HG02763 (cell line): ENCODE data around the gene GNAS.
"Not testable (repeated sequence)": the region's sequence is repeated elsewhere in the genome, so short reads cannot be mapped to it uniquely, and the experiment has no call there.

Experiments
- ATAC-seq: cut with Tn5 transposase; IDR thresholded peaks from one replicate; pipeline ENCODE4 v1.9.1; 2021; ENCODE audit warnings: mild to moderate bottlenecking, moderate library complexity; ENCODE audit not compliant: unreplicated experiment

Gene GNAS

GRCh38 chr20:58921564-58921963 lies 69.0 kb downstream of the GNAS start:
- ATAC-seq = no peak

DNA sequence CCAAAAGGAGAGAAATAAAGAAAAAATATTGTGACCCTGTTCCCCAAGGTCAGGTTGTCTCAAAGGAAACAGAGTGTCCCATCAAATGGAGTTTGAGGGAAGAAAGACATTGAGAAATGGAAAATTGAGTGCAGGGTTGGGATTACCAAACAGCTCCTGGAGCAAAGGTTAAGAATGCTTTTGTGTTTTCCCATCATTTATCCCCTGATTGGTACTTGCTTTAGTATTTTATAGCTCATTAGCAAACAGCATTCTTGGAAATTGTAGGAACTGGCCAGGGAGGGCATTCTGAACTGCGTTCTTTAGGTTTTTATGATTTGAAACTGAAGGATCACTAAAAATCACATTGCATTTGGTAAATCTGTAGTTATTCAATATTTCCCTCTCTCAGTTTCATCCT lies 69.5 kb downstream of the GNAS start:
- ATAC-seq = no peak

- no peak for ATAC-seq
These were observed 70.7 kb downstream of the GNAS start for GRCh38 chr20:58923117-58923712.

DNA sequence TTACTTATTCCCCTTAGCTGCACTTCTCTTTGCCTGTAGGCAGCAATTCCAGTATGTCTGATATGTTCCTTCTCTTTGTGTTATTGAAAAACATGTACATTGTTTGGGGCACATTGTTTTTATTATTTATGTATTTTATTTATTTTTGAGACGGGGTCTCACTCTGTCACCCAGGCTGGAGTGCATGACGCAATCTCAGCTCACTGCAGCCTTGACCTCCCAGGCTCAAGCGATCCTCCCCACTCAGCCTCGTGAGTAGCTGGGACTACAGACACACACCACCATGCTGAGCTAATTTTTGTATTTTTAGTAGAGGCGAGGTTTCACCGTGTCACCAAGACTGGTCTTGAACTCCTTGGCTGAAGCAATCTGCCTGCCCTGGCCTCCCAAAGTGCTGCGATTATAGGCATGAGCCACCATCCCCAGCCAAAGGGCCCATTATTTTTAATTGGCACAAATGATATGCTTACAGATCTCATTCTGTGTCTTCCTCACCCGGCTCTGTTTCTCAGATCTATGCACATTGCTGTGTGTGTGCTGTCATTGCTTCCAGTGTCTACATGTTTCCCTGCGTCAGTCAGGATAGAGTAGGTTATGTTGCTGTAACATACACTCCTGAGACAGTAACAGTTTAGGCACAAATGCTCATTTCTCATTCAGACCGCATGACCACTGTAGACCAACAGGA lies 74.4 kb downstream of the GNAS start:
- ATAC-seq = no peak

DNA sequence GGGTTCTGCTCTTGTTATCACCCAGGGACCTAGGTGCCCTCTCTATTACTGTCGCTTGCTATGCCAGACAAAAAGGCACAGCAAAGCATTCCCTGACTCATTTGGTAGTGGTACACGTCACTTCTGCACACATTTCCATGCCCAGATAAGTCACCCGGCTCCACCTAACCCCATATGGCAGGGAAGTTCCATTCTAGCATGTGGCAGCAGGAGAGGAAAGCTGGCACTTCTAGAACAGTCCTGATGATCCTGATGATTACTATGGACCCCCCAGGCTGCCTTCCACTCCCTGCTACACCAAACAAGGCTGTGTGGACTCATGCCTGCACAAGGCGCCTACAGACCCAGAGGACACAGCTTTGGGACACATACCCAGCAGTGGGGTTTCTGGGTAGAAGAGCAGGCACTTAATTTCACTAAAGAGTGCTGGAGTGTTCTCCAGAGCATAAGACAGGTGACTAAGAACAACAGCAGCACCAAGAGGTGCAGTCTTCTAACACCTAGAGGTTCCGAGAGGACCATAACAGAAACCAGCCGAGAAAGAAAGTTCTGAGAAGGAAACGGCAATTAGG lies 75.1 kb downstream of the GNAS start:
- ATAC-seq = no peak

GRCh38 chr20:58930496-58930895 lies 78.0 kb downstream of the GNAS start:
- no peak for ATAC-seq

- no peak for ATAC-seq
These were observed 79.7 kb downstream of the GNAS start for GRCh38 chr20:58932170-58932569.

GRCh38 chr20:58938078-58938477 lies 85.6 kb downstream of the GNAS start:
- no peak for ATAC-seq

DNA sequence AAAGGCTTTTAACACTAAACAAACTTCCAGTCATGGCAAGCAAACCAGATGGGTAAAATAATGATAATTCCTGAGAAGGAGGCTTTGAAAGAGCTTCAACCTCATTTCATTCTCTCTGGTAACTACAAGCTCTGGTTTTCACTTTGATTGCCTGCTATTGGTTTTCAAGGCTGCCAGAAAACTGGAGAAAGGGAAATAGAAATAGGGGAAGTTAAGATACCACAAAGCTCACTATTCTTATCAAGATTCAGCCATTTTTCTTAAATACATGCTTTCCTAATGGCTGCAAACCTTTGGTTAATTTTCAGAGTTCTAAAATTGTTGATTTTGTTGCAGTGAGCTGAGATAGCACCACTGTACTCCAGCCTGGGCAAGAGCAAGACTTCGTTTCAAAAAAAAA lies 86.0 kb downstream of the GNAS start:
- ATAC-seq = no peak

DNA sequence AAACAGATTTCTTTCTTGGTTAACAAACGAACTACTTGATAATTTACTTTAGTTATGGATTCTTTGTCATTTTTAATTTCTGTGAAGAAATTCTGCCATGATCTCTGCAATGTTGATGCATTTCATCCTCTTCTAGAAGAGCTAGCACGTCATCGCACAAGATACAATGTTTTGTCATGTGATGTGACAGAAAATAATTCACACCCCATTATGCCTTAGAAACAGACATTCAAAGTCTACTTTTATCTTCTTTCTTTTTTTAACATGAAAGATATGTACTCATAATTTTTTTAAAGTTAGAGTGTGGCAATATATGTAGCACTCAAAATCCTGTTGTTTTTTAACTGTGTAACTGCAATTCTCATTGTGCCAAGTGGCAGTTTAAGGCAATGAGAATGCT lies 89.0 kb downstream of the GNAS start:
- ATAC-seq = no peak

DNA sequence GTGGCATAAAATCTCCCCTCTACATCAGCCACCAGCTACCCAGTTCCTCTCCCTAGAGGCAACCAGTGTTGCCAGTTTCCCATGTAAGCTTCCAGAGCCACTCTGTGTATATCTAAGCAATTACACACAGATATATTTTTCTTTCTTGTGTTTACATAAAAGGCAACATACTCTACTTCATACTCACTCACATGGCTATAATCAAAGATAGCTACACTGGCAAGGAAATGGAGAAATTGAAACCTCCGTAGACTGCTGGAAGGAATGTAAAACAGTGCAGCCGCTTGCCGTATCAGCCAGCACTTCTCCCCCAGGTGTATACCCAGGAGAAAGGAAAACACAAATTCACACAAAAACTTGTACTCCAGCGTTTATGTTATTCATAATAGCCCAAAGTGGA lies 90.0 kb downstream of the GNAS start:
- no peak for ATAC-seq

GRCh38 chr20:58944610-58945009 lies 92.1 kb downstream of the GNAS start:
- no peak for ATAC-seq

DNA sequence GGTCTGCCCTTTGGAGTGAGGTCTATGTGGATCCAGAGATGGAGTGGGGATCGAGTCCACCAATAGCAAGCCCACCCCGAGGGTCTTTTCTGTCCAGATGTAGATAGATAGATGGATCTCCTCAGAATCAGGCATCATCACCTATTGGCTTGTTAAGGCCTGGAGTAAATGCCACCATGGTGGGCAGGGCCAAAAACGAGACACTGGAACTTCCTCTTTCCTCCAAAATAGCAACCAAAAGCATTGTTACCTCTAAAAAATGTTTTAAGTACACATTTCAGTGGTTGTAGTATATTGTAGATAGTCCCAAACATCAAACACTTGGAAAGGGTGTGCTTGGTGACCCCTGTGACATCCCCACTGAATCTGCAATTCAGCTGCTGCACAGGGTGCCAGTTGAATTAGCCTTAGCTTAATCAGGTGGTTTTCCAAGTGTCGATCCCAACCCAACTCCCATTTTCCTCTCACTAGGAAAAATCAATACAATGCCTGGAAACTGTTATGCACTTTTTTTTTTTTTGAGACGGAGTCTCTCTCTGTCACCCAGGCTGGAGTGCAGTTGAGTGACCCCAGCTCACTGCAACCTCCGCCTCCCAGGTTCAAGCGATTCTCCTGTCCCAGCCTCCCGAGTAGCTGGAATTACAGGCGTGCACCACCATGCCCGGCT lies 93.6 kb downstream of the GNAS start:
- no peak for ATAC-seq

DNA sequence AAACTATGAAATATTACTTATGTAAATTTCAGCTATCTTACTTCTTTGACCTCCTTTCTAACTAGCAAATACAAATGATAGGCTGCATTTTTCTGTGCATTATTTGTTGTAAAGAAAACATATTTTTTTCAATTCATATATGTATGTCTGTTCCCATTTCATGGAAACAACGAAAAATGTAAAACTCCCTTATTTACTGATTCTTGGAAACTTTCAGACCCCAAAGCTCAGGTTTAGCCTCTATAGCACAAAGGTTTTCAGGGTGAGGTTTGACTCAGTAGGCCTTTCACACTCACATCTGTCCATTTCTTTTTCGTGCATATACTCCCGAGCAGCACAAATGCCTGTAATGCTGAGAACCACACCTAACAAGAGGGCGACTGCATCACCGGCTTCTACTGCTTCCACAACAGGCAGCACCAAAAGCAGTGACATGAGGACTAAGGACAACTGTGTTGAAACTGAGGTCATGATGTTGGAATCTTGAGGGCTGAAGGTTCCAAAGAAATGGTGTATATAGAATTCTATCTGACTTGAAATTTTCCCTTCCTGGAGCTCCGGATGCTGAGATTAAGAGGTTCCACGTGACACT lies 95.4 kb downstream of the GNAS start:
- not testable (repeated sequence) for ATAC-seq

GRCh38 chr20:58950603-58951002 lies 98.1 kb downstream of the GNAS start:
- ATAC-seq = no peak

DNA sequence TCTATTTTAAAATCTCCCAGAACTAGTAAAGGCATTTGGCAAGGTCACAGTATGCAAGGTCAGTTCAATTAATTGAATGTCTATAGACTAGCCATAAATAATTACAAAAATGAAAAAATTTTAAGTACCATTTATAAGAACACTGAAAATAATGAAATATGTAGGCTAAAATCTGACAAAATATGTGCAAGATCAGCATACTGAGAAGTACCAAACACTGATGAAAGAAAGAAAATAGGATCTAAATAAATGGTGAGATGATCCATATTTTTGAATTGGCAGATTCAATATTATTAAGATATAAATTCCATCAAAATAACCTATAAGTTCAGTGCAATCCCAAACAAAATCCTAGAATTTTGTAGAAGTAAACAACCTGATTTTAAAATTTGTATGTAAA lies 100.5 kb downstream of the GNAS start:
- no peak for ATAC-seq

DNA sequence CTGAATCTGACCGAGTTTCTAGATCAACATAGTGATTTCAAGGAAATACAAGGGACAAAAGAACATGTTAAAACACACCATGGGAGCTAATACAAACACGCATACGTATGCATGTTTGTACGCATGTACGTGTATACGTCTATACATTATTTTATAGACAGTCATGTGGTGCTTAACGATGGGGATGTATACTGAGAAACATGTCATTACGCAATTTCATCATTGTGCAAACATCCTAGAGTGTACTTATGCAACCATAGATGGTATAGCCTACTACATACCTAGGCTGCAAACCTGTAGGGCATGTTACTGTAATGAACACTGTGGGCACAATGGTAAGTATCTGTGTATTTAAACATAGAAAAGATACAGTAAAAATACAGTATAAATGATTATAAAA lies 103.6 kb downstream of the GNAS start:
- no peak for ATAC-seq

- ATAC-seq = no peak
These were observed 107.1 kb downstream of the GNAS start for GRCh38 chr20:58959652-58960051.
